AG04450 (cell line): Measurements from ENCODE around the gene SHB. TPM values are rescaled to one million over a fixed set of nuclear protein-coding genes. Genes with fewer than 3 reads are reported as not detected.

ENCODE experiments used
- CTCF ChIA-PET: fragments of 300-600, 350-600 bp; formaldehyde crosslinking; extraction: SDS; loops from one replicate; lab custom pipeline; 2022; ENCODE audit warnings: antibody characterized with exemption, inconsistent platforms; lab: Charles Lee
- POLR2A ChIA-PET: fragments of 350-600 bp; formaldehyde crosslinking; extraction: SDS; loops from one replicate; lab custom pipeline; 2021; ENCODE audit warnings: antibody characterized with exemption, inconsistent platforms; lab: Yijun Ruan, JAX
- DNase-seq: peaks from one replicate; pipeline ENCODE4 v3.0.0-alpha.2; 2011; ENCODE audit warnings: low read depth, low spot score
- H3K27ac ChIP-seq: one replicate; pipeline ENCODE4 v1.5.1; 2012; ENCODE audit warnings: low read depth, low read length, control low read depth
- H3K27me3 ChIP-seq: one replicate; pipeline ENCODE4 v1.6.0; 2012; ENCODE audit warnings: low read length; ENCODE audit not compliant: control insufficient read depth, insufficient read depth
- H3K4me3 ChIP-seq: 2 replicates; pipeline ENCODE4 v1.5.1; 2011; ENCODE audit warnings: mild to moderate bottlenecking, low read depth, low read length, control low read depth
- H3K9me3 ChIP-seq: 2 replicates; pipeline ENCODE4 v1.5.1; 2012; ENCODE audit warnings: low read length; ENCODE audit not compliant: control insufficient read depth, insufficient read depth
- polyA plus RNA-seq: library from polyadenylated mRNA; depleted of rRNA; stranded (reverse); fragments of >200 nt; gene quantifications from 2 replicates; pipeline ENCODE4 v1.2.3, GENCODE V29; 2011
- TF ChIP-seq, protein P1 (sequence below): IDR thresholded peaks from 2 replicates; pipeline ENCODE4 v1.5.1; 2011; ENCODE audit warnings: low read depth, low read length, control low read depth, inconsistent platforms

Gene SHB
- polyA plus RNA-seq, 1 experiment, result 16.7 TPM

DNA sequence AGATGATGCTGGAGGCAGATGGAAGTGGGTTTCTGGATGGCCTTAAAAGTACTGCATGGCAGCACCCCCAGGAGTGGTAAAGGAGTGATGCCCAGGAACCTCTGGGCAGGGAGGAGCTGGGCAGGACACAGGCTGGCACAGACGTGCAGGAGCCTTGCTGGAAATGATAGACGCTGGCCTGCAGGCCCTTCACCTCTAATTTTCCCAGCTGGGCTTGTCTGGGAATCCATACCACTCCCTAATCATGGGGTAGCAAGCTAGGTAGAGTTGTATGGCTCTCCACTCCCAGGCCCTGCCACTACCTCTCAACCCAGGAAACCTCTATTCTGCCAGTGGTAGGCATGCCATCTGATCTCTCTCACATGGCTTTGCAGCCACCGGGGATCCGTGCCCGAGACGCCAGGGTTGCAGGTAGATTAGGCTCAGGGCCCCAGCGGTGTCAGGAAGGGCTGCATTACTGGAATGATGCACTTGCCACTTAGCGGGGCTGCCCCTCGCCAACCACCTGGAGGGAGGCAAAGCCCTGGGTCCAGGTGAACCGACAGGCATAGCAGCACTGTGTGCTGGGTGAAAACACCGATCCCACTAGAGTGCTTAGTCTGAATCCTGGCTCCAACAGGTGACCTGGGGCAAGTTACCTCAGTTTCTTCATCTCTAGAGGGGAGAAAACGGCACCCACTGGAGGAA, 85.5 kb downstream of the SHB start:
- H3K4me3 ChIP-seq, result no peak overlapping the region
- DNase-seq, result no peak
- ChIA-PET POLR2A (no interaction called here), CTCF (interaction anchor here (0.6 kb wide), 1 partner anchor 14 kb away, joined by 4 read pairs; no protein-coding TSS in a partner anchor)
- H3K9me3 ChIP-seq, result no peaks in the 10 kb centered on the region
- no peak overlapping the region for H3K27ac ChIP-seq
- H3K27me3 ChIP-seq, result no peaks in the 10 kb centered on the region
- TF ChIP-seq, protein P1, sequence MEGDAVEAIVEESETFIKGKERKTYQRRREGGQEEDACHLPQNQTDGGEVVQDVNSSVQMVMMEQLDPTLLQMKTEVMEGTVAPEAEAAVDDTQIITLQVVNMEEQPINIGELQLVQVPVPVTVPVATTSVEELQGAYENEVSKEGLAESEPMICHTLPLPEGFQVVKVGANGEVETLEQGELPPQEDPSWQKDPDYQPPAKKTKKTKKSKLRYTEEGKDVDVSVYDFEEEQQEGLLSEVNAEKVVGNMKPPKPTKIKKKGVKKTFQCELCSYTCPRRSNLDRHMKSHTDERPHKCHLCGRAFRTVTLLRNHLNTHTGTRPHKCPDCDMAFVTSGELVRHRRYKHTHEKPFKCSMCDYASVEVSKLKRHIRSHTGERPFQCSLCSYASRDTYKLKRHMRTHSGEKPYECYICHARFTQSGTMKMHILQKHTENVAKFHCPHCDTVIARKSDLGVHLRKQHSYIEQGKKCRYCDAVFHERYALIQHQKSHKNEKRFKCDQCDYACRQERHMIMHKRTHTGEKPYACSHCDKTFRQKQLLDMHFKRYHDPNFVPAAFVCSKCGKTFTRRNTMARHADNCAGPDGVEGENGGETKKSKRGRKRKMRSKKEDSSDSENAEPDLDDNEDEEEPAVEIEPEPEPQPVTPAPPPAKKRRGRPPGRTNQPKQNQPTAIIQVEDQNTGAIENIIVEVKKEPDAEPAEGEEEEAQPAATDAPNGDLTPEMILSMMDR, result no peak

DNA sequence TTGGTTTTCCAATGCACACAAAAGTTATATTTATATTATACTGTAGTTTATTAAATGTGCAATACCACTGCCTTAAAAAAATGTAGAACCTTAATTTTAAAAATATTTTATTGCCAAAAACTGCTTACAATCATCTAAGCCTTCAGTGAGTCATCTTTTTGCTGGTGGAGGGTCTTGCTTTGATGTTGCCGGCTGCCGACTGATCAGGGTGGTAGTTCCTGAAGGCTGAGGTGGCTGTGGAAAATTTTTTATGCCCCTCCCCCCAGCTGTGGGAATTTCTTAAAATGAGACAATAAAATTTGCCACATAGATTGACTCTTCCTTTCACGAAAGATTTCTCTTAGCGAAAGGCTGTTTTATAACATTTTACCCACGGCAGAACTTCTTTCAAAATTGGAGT, 89.2 kb downstream of the SHB start:
- POLR2A ChIA-PET, result no interaction called here
- CTCF ChIA-PET, result no interaction called here
- TF ChIP-seq, protein P1, result no peak

DNA sequence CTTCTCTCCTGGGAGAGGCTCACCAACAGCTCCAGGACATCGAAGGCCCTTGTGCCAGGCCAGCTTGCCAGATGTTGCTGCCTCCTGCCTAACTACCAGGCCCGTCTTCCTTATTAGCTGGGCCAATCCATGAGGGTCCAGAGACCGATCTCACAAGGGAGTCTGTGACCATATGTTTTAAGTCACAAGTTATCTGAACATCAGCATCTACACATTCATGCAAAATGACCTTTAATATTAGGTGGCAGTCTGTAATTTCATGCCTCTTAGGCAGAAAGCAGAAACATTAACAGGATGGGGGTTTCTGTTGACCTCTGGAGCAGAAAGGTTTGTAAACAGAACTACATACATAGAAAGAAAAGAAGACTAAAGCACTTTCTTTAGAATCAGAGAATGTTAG, 90.0 kb downstream of the SHB start:
- DNase-seq, result no peak
- no peak overlapping the region for H3K4me3 ChIP-seq
- no peaks in the 10 kb centered on the region for H3K27me3 ChIP-seq
- CTCF ChIA-PET, result no interaction called here
- TF ChIP-seq, protein P1, result no peak
- no peak overlapping the region for H3K27ac ChIP-seq
- H3K9me3 ChIP-seq, result no peaks in the 10 kb centered on the region
- POLR2A ChIA-PET, result no interaction called here

More for the DNA sequence above, 89.2 kb downstream of the SHB start:
- no peaks in the 10 kb centered on the region for H3K9me3 ChIP-seq
- DNase-seq, result no peak
- H3K4me3 ChIP-seq, result no peak overlapping the region
- H3K27me3 ChIP-seq, result no peaks in the 10 kb centered on the region
- no peak overlapping the region for H3K27ac ChIP-seq

DNA sequence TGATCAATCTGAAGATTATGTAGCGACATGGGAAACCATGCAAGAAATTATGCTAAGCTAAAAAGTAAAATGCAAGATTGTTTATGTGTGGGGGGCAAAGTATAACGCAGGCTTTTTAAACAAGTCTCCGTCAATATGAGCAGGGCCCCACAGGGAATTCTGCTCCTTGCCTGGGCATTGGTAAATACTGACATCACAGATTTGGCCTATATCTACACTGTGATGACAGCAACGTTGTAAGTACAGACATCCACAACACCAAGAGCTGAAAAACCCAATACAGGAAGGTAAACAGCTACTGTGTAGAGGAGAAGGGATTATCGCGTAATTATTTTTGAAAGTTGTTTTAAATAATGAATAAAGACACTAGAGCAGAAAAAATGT, 90.6 kb downstream of the SHB start:
- CTCF ChIA-PET, result no interaction called here
- Histone ChIP-seq H3K9me3 (no peaks in the 10 kb centered on the region), H3K27ac (no peak overlapping the region), H3K4me3 (no peak overlapping the region), H3K27me3 (no peaks in the 10 kb centered on the region)
- TF ChIP-seq, protein P1, result no peak
- no peak for DNase-seq
- POLR2A ChIA-PET, result no interaction called here

DNA sequence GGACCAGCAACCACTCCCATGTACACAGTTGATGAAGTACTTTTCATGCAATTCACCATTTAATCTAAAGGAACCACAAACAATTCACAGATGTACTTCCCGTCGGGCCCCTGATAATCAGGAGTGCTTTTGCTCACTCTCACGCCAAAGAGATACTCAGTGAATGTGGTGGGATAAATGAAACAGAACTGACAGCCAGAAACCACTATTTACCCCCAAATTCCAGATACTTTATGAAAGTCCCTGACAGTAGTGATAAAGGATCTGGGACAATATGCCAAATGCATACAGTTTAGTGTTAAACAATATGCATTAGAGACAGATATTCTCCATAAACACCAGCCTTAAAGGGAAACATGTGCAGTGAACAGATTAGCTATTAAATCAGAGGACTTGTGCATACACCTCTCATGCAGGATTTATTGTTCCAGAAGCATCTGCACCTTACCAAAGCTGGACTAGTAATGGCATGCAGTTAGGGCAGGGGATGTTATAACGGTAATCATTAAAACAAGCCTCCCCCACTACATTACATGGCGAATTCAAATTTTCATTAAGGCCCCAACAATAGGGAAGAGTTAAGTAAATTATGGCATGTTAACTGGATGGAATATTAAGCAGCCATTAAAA, 91.1 kb downstream of the SHB start:
- H3K27me3 ChIP-seq, result no peaks in the 10 kb centered on the region
- CTCF ChIA-PET, result no interaction called here
- TF ChIP-seq, protein P1, result no peak
- no peak for DNase-seq
- no peak overlapping the region for H3K27ac ChIP-seq
- POLR2A ChIA-PET, result no interaction called here
- H3K4me3 ChIP-seq, result no peak overlapping the region
- no peaks in the 10 kb centered on the region for H3K9me3 ChIP-seq
